AG09309 (cell line): ENCODE results near the gene AKAP10.
"Not testable (repeated sequence)": the region's sequence is repeated elsewhere in the genome, so short reads cannot be mapped to it uniquely, and the experiment has no call there.

Source experiments
- DNase-seq: peaks from one replicate; pipeline ENCODE4 v3.0.0-alpha.2; 2010; ENCODE audit warnings: low read depth
- H3K4me3 ChIP-seq: 2 replicates; pipeline ENCODE4 v1.5.1; 2011; ENCODE audit warnings: mild to moderate bottlenecking, low read depth, low read length, moderate library complexity; ENCODE audit not compliant: control insufficient read depth
- CTCF ChIP-seq: IDR thresholded peaks from 2 replicates; pipeline ENCODE4 v1.5.1; 2011; ENCODE audit warnings: mild to moderate bottlenecking, low read depth, low read length, inconsistent platforms; ENCODE audit not compliant: insufficient read depth, control insufficient read depth; ENCODE audit errors: missing control alignments

The AKAP10 gene

DNA sequence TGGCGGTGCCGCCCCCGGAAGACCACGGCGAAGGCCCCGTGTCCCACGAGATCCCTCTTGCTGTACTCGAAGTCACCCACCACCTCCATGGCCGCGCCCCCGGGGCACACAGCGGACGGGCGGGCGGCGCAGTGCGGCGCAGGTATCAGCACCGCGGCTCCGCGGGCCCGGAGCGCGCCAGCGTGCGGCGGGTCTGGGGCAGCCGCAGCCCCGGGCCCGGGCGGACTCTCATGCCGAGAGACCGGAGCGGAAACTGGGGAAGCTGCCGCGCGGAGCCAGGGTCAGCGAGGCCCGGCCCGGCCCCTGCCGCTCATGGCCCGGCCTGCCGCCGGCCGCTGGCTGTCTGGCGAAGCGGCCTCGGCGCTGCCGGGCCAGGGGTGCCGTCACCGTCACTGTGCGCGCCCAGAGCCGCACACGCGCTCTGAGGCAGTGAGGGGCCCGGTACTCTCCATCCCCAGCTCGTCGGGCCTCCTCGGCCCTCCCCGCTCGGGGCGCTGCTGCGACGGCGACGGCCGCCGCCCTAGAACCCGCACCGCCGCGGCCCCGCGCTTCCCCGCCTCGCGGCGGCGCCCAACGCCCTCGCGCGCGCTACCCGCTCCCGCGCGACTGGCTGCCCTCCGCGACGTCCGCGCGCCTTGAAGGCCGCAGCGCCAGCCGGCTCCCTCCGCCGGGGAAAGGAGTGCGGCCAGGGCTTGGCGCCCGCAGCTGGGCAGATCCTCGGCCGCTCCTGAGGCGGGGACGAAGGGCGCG lies 110.1 kb downstream of the AKAP10 start, which contains the start of gene ULK2:
ULK2 (minus strand) TSS at position 608 of the 750 bp plus-strand sequence; CDS start at position 89, 519 bp downstream.
- TF ChIP-seq CTCF: no peak
- peak; percentile 27 for DNase-seq
- H3K4me3 ChIP-seq: peak within 1 kb of the TSS; percentile 75

DNA sequence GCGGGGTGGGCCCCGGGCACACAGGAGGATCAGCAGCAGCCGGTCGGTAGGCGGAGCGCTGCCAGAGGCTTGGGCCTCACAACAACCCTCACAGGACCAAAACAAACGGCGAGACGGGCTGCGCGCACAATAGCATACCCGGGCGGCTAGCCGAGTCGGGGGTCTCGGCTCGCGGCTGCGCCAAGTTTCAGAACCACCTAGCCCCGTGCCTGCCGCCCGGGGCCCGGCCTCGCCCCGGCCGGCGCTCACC lies 110.6 kb downstream of the AKAP10 start:
- TF ChIP-seq CTCF: peak; percentile 48
- H3K4me3 ChIP-seq: peak overlapping the region; percentile 75
- peak; percentile 17 for DNase-seq

GRCh38 chr17:19865021-19865420 lies 112.6 kb downstream of the AKAP10 start:
- no peak for TF ChIP-seq CTCF
- no peak for DNase-seq
- no peak overlapping the region for H3K4me3 ChIP-seq

DNA sequence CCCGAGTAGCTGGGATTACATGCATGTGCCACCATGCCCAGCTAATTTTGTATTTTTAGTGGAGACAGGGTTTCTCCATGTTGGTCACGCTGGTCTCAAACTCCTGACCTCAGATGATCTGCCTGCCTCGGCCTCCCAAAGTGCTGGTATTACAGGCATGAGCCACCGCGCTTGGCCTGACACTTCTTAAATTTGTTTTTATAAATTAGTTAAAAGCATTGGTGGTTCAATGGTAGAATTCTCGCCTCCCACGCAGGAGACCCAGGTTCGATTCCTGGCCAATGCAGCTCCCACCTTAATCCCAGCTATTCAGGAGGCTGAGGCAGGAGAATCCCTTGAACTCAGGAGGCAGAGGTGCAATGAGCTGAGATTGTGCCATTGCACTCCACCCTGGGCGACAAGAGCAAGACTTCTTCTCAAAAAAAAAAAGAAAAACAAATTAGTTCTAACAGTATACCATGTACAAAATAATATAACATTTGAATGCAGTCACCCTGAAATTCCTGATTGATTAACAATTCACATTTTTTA lies 116.9 kb downstream of the AKAP10 start:
- not testable (repeated sequence) for H3K4me3 ChIP-seq, DNase-seq

- no peak for DNase-seq
- no peak for TF ChIP-seq CTCF
- H3K4me3 ChIP-seq: no peak overlapping the region
These were observed 120.0 kb downstream of the AKAP10 start for GRCh38 chr17:19857640-19858039.
